Left hindlimb (tissue), 1 donor: ENCODE data around the gene RFX2.
"Not testable (repeated sequence)": the region's sequence is repeated elsewhere in the genome, so short reads cannot be mapped to it uniquely, and the experiment has no call there.

ENCODE experiments used
- DNase-seq: peaks from one replicate; pipeline ENCODE4 v3.0.0-alpha.2; 2018

RFX2 gene

DNA sequence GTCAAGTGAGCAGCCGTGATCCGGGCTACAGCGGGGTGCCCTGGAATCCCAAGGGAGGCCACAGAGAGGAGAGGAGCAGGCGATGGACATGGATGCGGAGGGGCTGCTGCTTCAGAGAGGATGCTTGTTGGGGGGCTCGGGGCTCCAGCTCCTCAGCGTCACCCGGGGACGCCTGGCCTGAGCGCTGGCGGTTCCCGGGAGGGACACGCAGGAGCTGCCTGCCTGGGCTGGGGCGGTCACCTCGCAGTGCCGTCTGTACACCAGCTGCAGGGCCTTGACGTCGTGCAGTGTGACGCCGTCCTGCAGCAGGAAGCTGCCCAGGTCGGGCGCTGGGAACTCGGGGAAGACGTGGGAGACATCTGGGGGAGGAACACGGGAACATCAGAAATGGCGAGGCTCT is 102.4 kb downstream of the RFX2 start:
- peak; percentile 19 for DNase-seq

DNA sequence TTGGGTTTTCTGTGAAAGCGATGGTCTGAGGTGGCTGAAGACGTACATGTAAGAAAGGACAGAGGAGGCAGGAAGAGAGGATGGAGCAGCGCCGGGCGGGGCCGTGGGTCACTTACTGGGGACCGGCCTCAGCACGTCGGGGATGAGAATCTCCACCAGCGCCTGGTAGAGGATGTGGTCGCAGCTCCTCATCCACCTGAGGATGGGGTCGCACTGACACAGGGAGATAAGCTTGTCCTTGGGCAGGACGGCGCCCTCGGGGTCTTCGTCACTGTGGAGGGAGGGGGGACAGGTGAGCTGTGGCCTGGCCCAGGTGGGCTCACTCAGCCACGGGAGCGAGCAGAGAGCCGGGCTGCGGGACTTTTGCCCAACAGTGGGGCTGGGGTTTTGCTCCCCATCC is 103.4 kb downstream of the RFX2 start:
- DNase-seq, result peak; percentile 14

DNA sequence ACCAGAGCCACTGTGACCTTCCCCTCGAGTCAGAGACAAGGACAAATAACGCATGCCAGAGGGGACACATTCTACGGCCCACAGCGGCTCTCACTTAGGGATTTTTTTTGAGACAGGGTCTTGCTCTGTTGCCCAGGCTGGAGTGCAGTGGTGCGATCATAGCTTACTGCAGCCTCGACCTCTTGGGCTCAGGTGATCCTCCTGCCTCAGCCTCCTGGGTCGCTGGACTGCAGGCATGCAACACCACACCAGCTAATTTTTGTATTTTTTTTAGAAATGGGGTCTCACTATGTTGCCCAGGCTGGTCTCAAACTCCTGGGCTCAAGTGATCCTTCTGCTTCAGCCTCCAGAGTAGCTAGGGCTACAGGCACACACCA is 104.2 kb downstream of the RFX2 start:
- DNase-seq, result not testable (repeated sequence)

DNA sequence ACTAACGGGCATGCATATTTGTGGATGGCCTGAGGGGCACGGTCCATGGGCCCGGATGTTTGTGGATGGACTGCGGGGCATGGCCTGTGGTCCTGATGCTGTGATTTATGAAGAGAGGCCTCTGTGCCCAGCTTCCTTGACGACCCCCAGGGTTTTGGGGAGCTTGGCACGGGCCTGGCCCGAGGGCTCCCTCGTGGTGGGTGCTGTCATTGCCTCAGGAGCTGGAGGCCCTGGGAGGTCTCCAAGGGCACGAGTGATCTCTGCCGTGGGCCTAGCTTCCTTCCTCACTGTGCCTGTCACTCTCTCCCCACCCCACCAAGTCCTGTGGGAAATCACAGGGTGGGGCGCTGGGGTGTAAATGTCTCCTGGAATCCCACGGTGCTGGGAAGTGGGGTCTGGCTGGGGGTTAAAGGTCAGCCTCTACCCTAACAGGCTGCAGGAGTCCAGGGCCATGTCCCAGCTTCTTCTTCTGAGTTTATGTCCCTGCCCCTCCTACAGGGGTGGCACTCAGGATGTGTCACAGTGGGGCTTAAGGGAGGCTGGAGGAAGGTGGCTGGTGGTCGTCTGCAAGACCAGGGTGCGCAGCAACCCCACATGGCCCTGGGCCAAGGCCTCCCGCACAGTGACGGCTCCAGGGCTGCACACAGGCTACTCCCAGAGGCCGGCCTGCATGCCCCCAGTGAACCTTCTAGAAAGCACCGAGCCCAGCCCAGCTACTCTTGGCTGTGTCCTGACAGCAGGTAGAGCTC is 104.8 kb downstream of the RFX2 start:
- peak; percentile 4 for DNase-seq

DNA sequence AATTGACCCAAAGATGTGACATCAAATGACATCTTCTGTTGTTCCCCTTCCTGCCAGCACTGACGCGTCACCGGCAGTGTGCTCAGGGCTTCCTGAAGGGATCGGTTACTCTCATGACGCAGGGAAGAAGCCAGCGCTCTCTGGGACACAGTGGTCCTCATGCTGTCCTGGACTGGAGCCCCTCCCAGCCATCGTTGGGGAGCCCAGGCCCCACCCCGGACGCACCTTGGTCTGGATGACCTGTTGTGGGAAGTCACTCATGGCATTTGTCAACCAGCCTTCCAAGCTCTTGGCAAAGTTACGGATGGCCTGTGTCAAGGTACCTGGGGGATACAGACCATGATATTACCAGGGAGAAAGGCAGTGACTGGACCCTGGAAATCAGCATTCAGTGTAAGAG is 106.3 kb downstream of the RFX2 start:
- DNase-seq, result no peak

DNA sequence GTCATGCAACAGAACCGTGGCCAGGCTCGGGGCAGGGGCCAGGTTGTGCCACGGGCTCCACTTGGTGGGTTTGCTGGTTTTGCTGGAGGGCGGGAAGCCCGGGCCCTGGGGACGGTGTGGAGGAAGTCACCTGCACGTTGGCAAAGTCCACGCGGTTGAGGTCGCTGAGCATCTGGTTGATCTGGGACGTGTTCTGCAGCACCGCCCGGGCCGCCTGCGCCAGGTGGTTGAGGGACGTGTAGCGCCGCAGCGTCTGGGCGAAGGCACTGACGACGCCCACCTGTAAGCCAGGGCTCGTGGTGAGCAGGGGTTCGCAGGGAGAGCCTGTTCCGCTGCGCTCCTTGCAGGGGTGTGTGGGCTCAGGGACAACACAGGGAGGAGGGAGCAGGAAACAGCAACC is 107.7 kb downstream of the RFX2 start:
- DNase-seq, result no peak

DNA sequence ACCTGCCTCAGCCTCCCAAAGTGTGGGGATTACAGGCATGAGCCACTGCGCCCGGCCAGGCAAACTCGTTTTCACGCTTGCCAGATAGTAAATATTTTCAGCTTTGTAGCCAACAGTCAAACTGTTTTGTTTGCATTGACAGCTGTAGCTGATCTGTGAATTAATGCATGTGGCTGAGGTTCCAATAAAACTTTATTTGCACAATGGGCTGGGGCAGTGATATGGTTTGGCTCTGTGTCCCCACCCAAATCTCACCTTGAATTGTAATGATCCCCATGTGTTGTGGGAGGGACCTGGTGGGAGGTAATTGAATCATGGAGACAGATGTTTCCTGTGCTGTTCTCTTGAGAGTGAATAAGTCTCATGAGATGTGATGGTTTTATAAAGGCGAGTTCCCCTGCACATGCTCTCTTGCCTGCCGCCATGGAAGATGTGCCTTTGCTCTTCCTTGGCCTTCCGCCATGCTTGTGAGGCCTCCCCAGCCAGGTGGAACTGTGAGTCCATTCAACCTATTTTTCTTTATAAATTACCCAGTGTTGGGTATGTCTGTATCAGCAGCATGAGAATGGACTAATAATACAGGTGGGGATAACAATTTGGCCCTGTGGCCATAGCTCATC is 110.0 kb downstream of the RFX2 start:
- no peak for DNase-seq

DNA sequence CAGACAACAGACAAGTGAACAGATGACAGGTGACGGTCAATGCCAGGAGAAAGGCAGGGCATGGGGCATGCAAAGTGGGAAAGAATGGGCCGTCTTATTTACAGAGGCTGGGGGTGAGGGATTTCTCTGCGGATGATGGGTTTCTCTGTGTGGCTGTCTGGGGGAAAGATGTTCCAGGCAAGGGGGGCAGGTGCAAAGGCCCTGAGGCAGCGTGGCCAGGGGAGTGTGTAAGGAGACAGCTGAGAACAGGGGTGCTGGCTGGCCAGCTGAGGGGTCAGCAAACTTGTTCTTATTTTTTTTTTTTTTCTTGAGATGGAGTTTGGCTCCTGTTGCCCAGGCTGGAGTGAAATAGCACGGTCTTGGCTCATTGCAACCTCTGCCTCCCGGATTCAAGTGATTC is 110.6 kb downstream of the RFX2 start:
- DNase-seq, result no peak

DNA sequence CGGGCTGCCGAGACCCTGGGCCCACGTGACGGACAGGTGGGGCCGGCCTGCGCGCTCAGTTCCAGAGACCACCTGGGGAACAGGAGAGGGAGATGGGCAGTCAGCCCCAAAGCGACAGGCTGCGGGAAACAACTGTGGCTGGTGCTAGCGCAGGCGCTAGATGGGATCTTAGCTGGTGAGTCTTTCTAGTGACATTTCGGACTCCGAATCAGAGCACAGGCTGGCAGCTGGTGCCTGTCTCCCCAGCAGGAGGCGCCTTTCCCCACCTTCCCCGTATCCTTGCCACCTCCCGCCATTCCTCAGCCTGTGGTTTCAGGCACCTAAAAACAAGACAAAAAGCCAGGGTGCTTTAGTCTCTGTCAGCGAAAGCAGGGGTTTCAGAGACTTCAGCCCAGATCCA is 112.9 kb downstream of the RFX2 start:
- no peak for DNase-seq

DNA sequence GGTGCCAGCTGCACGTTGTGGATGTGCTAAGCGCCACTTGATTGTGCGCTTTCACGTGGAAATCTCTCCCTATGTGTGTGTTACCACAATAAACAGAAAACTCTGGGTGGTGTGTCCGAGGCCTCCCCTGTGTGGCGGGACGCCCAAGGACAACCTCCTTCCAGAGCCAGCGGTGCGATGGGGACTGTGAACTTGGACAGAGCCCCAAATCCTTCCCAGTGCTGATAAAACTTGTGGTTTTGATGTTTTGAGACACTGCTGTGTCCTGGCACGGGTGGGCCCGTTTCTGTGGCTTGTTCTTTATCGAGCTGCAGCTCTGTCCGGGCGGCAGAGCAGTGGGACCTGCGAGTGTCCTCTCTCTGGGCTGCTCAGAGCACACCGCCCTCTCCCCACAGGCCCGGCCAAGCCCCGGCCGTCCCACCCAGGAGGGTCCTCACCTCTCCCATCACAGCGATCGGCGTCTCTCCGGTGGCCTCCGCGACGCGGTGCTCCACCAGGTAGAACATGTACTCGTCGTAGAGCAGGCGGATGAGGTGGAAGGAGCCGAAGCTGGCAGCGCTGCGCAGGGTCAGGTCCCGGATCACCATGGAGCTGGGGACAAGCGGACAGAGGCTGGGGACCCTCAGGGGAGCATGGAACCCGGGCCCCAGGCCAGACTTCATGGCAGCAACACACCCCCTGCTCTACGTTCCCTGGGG is 113.5 kb downstream of the RFX2 start:
- DNase-seq, result no peak

DNA sequence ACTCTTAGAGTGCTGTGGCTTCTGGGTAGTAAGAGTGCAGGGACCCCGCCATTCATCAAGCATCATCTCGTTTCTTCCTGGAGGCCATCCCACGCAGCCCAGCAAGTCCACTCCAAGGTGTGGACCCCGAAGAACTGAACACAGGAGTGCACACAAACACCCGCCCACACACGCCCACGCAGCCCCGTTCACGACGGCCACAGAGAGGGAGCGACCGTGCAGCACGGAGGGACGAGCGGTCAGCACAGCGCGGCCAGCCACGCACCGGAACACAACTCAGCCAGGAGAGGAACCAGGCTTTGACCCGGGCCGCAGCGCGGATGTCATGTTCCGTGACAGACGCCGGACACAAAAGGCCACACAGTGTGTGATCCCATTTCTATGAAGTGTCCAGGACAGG is 114.2 kb downstream of the RFX2 start:
- no peak for DNase-seq

DNA sequence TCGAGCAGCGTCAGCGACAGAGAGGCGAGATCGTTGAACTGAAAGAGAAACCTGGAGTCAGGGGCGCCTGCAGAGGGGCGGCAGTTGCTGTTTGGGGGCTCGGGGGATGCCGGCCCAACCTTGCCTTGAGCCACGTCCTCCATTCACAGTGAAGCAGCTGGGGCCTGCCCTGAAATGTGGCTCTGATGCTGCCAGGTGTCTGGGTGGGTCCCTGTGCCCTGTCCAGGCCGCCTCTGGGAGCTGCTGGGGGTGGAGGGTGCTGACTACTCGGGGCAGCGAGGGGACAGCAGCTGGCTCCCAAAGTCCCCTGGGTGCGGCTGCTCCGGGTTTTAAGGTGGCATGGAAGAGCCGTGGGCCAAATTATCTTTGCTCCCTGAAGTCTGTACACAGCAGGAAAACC is 114.7 kb downstream of the RFX2 start:
- DNase-seq, result no peak

DNA sequence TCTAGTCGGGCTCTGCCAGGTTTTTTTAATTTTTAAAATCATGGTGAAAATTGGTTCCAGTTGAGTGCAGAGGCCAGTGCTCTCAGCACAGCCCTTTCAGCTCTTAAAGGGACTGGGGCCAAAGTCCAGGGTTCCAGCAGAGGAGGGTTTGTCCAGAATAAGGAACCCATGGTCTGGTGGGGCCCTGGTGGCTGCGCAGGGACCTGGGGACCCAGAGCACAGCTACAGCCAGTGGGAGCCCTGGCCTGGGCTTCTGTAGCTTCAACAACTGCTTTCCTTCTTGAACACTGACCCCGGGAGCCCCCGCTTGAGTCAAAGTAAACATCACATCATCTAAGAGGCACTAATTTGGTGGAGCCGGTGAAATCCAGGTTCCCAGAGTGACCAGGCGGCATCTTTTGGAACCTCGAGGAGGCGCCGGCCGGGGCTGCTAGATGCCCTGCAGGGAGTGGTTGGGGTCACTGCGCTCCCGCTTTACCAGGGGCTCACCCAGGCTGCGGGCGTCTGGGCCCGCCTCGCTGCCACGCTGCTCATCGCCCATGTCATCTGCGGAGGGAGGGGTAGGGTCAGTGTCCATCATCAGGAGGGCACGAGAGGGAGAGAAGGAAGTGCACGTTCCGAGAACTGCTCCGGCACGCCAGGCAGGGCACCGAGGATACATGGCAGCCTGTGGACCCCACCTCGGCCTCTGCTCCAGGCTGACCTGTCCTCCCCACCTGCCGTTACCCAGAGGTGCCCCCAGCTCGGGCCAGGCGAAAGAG is 115.7 kb downstream of the RFX2 start:
- no peak for DNase-seq

DNA sequence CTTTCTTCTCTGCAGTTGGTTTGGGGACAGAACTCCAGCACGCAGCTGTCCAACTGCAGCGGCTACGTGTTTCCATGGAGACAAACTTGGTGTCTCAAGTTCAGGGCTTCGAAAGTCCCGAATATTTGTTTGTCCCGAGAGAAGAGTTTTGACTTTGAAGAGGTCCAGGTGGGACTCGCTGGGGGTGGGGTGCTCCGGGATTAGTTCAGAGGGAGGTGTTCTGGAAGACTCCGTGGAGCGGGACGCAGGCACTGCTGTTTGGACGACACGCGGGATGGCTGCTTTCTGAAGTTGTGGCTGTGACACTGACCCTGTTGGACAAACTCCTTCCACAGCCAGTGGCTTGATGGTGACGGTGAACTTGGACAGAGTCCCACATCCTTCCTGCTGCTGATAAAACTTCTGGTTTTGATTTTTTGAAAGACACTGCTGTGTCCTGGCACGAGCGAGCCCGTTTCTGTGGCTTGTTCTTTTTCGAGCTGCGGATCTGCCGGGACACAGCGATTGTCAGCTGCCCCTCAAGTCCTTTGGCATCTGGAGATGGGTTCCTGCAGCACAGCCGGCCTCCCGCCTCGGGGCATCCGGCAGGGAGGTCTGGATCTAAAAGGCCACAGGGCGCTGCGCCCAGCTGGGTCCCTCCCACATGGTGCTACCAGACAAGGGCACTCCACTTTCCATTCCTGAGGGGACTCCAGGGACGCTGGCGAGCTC is 116.5 kb downstream of the RFX2 start:
- DNase-seq, result peak; percentile 64

DNA sequence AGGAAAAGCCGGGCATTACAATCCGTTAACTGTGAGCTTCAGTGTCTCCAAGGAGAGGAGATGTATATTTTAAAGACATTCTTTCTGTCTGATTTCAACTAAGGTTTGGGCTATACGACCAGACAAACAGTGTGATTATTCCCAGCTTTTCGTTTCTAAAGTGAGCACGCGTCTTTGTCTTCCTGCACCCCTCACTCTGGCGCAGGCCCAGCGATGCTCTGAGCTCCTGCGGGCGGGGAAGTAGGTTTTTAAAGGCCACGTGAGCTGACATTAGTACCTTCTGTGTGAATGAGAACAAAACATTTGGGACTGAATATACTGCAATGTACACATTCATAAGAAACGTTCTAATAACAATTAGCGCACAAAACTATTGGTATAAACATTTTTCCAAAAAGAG is 117.1 kb downstream of the RFX2 start:
- no peak for DNase-seq

DNA sequence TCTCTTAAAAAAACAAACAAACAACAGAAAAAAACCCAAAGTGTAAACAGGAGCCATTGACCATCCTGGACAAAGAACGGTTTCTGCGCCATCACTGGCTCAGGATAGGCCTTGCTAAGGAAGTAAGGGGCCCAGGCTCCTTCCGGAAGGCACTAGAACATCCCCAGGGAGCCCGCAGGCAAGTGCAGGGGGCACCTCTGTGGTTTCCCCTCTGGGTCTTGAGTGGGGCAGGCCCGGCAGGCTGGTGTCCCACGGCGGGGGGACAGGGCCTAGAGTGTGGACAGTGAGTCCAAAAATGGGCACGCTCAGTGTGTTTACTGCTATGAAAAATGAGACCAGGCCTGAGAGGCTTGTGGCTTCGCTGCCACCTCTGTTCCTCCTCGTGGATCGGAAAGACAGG is 117.5 kb downstream of the RFX2 start:
- no peak for DNase-seq

DNA sequence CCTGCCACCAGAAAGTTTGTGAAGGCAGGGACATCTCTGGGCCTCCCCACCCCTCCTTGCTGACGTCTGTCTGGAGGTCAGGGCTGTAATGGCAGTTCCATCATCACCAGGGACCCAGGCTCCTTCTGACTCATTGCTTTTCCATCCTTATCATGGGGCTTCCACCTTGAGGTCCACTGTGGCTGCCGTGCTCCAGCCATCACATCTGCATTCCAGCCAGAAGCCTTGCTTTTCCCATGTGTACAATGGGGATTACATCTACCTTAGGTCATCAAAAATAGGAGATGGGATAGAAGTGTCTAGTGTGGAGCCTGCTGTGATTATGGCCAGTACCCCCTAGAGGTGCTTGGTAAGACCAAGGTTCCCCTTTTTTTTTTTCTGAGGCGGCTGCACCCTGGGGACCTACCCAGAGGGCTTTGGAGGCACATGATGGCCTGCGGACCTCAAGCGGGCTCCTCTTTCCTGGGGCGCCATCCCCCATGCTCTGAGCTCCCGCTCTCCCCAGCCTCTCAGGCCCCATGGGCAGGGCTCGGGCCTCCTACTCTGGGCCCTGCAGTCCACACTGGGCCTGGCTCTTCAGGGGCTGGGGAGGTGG is 119.0 kb downstream of the RFX2 start:
- no peak for DNase-seq

DNA sequence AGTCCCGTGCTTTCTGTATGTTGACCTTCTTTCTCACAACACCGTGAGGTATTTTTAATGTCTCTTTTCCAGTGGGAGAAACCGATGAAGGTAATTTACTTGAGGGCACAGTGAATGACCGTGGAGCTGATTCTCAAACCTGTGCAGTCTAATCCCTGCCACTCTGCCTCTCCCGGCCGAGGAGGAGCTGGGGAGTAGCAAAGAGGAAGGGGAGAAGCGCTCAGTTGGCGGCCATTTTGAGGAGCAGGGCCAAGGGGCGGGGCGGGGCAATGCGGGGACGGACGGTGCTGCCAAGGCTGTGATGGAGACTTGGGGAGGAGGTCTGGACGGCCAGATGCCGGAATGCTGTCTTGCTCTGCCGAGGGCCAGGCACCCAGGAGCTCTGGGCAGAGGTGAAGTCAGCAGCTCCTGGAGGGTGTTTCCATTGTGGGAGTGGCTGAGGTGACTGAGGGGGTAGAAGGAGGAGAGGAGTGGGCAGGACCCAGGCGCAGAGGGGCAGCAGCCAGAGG is 120.0 kb downstream of the RFX2 start:
- DNase-seq, result no peak

DNA sequence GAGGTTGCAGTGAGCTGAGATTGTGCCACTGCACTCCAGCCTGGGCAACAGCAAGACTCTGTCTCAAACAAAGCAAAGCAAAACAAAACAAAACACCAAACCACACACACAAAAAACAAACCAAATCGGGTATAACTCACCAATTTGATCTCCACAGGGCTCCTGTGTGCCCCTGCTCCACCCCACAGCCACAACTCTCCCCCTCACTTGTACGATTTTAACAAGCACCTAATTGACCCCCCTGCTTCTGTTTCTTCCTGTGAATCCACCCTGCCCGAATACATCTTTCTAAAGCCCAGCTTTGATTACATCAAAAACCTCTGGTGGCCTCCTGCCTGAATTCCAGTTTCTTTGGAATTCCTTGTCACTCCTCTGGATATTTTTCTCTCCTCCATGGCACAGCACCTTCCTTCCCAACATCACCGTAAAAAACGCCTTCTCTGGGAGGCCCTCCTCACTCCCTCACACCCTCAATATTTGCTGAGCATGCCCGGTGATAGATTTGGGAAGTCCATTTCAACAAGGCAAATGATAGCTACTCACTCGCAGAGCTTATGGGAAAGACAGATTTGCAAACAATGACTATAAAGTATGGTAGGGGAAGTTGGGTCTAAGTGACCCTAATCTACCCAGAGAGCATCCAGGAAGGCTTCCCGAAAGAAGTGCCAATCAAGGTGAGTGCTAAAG is 120.8 kb downstream of the RFX2 start:
- DNase-seq, result no peak

DNA sequence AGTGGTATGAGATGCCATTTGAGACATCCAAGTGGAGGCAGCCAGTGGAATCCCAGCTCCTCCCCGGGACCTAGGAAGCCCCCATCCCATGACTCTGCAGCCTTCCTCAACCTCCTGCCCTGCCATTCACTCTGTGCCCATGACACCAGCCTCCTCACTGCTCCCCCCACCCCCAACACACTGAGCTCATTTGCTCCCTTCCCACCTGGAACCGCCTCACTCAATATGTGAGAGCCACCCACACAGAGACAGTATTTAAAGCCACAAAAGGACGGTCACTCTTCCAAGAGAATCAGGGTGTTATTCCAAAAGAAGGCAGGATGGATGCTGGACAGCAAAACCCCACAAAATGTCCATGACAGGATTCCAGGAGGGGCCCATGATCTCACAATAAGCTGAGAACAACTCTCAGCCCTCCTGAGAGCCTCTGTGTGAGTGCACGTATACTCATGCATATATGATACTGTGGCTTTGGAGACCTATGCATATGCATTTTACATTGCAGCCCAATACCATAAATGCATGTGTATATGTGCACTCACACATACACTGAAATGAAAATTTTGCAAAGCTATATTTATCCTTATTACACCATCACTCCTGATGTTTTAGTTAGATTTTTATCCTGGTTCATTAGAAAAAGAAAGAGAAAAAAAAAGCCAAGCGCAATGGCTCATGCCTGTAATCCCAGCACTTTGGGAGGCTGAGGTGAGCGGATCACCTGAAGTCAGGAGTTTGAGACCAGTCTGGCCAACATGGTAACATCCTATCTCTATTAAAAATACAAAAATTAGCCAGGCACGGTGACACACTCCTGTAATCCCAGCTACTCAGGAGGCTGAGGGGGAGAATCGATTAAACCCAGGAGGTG is 121.5 kb downstream of the RFX2 start:
- DNase-seq, result no peak
